K562 (cell line): Measurements from ENCODE around the gene METTL6. TPM values are rescaled to one million over a fixed set of nuclear protein-coding genes. Genes with fewer than 3 reads are reported as not detected.

ENCODE experiments used
- BRD9 ChIP-seq: fragments of 450-650 bp; IDR thresholded peaks from 2 replicates; pipeline ENCODE4 v1.6.1; 2018; ENCODE audit warnings: low read depth; ENCODE audit not compliant: partially characterized antibody
- FOSL1 ChIP-seq: fragments of 200-800 bp; sonication (Bioruptor generic); conservative IDR thresholded peaks from 2 replicates; pipeline ENCODE4 v1.6.1; 2016; ENCODE audit warnings: missing genetic modification characterization, missing compliant biosample characterization
- ILF3 ChIP-seq: fragments of 450-650 bp; IDR thresholded peaks from 2 replicates; pipeline ENCODE4 v1.6.1; 2018; ENCODE audit warnings: antibody characterized with exemption, mild to moderate bottlenecking, moderate library complexity, borderline replicate concordance
- LARP7 ChIP-seq: fragments of 450-650 bp; IDR thresholded peaks from 2 replicates; pipeline ENCODE4 v1.6.1; 2016
- NFE2 ChIP-seq: IDR thresholded peaks from 2 replicates; pipeline ENCODE4 v1.6.1; 2014; ENCODE audit warnings: antibody characterized with exemption, low read depth
- PHF8 ChIP-seq: fragments of 200-600 bp; sonication (generic); IDR thresholded peaks from 2 replicates; pipeline ENCODE4 v1.6.1; 2012; ENCODE audit warnings: mixed run types, mild to moderate bottlenecking, inconsistent platforms, low read length, moderate library complexity, borderline replicate concordance
- SMAD2 ChIP-seq: fragments of 150-350 bp; IDR thresholded peaks from 2 replicates; pipeline ENCODE4 v1.6.1; 2014; ENCODE audit warnings: low read depth, mild to moderate bottlenecking, low read length
- SRSF9 ChIP-seq: fragments of 200-400 bp; formaldehyde crosslinking; IDR thresholded peaks from 2 replicates; pipeline ENCODE4 v1.6.1; 2017; ENCODE audit warnings: low read depth, low read length, borderline replicate concordance
- TRIM24 ChIP-seq, 2 experiments: fragments of 450-650 bp; IDR thresholded peaks; 2 replicates each; pipeline ENCODE4 v1.6.1; 2016
- USF1 ChIP-seq: sonication (generic); formaldehyde crosslinking; IDR thresholded peaks from 2 replicates; pipeline ENCODE4 v1.9.0; 2022; ENCODE audit warnings: mild to moderate bottlenecking, missing genetic modification reagents
- ZNF143 ChIP-seq: sonication (generic); formaldehyde crosslinking; IDR thresholded peaks from 2 replicates; pipeline ENCODE4 v1.9.0; 2022; ENCODE audit warnings: mild to moderate bottlenecking, missing genetic modification reagents
- ZNF316 ChIP-seq: fragments of 450-650 bp; IDR thresholded peaks from 2 replicates; pipeline ENCODE4 v1.6.1; 2016
- ZSCAN32 ChIP-seq: fragments of 450-650 bp; formaldehyde crosslinking; IDR thresholded peaks from 2 replicates; pipeline ENCODE4 v1.4.0; 2020; ENCODE audit warnings: mild to moderate bottlenecking, moderate library complexity
- polyA plus RNA-seq, 8 experiments: library from polyadenylated mRNA; depleted of rRNA in 4 of 8; stranded (reverse) in 5 of 8; unstranded in 3 of 8; fragments of >200 nt; fragmentation: Nextera tagmentation in 2 of 8; fragmentation: Illumina TruSeq in 1 of 8; extraction: Ambion mirVana in 2 of 8; extraction: Trizol in 1 of 8; gene quantifications; 2 replicates each; pipeline versions ENCODE4 v1.2.1 to v1.2.3, GENCODE V29; 2011 to 2014; ENCODE audit warnings: inconsistent platforms in 1 of 8, missing spikeins in 1 of 8
- total RNA-seq, 7 experiments: library from RNA; depleted of rRNA in 6 of 7; stranded (reverse); fragments of >200 nt in 6 of 7; fragmentation: Illumina TruSeq in 2 of 7; extraction: Trizol in 2 of 7; gene quantifications; 2 replicates each; pipeline versions ENCODE4 v1.2.1 to v1.2.3, GENCODE V29; 2011 to 2021; ENCODE audit warnings: low replicate concordance in 1 of 7
- TF ChIP-seq, protein P1 (sequence below): sonication (generic); formaldehyde crosslinking; IDR thresholded peaks from 2 replicates; pipeline ENCODE4 v1.8.0; 2022; ENCODE audit warnings: missing genetic modification reagents, mild to moderate bottlenecking, borderline replicate concordance

METTL6 gene
- total and polyA plus RNA-seq, 9 of the 15 experiments (the other 6 are each of a cell fraction or from before 2014, with no cell fraction given), result 18.8 to 61.5 (median 33.9) TPM

DNA sequence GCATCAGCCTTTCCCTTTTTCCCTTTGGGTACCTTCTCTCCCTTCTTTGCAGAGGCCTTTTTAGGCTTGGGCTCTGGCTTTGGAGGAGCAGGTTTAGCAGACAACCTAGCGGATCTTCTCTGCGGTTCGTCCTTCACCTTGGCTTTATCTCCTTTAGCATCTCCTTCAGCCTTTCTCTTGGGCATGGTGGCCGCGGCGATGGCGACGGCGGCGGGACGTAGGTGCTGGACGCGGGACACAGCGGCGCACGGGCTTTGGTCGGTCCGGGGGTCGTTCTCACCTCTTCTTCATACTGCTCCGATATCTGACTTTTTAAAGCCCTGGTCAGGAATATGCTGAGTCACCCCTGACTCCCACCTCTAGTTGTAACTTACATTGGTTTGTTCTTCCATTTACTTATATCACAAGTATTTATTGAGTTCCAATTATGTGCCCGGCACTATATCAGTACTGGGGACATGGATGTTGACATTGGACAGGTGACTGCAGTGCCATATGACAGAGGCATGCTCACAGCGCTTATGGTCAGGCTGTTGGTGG lies 51.8 kb downstream of the METTL6 start (continued):
- TF ChIP-seq PHF8, result no peak
- no peak for TF ChIP-seq SRSF9
- no peak for TF ChIP-seq LARP7
- peak; percentile 93 for TF ChIP-seq NFE2
- peak; percentile 94 for TF ChIP-seq ZNF316
- TF ChIP-seq ZNF143, result no peak
- TF ChIP-seq, protein P1, sequence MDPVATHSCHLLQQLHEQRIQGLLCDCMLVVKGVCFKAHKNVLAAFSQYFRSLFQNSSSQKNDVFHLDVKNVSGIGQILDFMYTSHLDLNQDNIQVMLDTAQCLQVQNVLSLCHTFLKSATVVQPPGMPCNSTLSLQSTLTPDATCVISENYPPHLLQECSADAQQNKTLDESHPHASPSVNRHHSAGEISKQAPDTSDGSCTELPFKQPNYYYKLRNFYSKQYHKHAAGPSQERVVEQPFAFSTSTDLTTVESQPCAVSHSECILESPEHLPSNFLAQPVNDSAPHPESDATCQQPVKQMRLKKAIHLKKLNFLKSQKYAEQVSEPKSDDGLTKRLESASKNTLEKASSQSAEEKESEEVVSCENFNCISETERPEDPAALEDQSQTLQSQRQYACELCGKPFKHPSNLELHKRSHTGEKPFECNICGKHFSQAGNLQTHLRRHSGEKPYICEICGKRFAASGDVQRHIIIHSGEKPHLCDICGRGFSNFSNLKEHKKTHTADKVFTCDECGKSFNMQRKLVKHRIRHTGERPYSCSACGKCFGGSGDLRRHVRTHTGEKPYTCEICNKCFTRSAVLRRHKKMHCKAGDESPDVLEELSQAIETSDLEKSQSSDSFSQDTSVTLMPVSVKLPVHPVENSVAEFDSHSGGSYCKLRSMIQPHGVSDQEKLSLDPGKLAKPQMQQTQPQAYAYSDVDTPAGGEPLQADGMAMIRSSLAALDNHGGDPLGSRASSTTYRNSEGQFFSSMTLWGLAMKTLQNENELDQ (CRISPR knock-in tag), result no peak
- TF ChIP-seq SMAD2, result no peak
- no peak for TF ChIP-seq BRD9
- TF ChIP-seq TRIM24 (IDR thresholded peaks at IDR 0.05), result no peak
- peak; percentile 21; the same call in 1 of the 2 replicates for TF ChIP-seq USF1 (CRISPR knock-in tag)
- TF ChIP-seq FOSL1, result no peak
- TF ChIP-seq ILF3, result no peak
- TF ChIP-seq ZSCAN32, result no peak
